HG02970 (cell line): ENCODE results near the gene SNX18.
"Not testable (repeated sequence)": the region's sequence is repeated elsewhere in the genome, so short reads cannot be mapped to it uniquely, and the experiment has no call there.

ENCODE experiments used
- ATAC-seq: cut with Tn5 transposase; IDR thresholded peaks from one replicate; pipeline ENCODE4 v1.9.1; 2021; ENCODE audit warnings: mild to moderate bottlenecking, moderate library complexity, moderate number of reproducible peaks; ENCODE audit not compliant: unreplicated experiment, low FRiP score

The SNX18 gene

GRCh38 chr5:54518818-54519508 is 1.4 kb downstream of the SNX18 start:
- ATAC-seq: no peak

- no peak for ATAC-seq
Observed at GRCh38 chr5:54519509-54519876, 1.9 kb downstream of the SNX18 start.

GRCh38 chr5:54520438-54520846 is 2.9 kb downstream of the SNX18 start:
- no peak for ATAC-seq

- no peak for ATAC-seq
Observed at GRCh38 chr5:54520940-54521339, 3.4 kb downstream of the SNX18 start.

DNA sequence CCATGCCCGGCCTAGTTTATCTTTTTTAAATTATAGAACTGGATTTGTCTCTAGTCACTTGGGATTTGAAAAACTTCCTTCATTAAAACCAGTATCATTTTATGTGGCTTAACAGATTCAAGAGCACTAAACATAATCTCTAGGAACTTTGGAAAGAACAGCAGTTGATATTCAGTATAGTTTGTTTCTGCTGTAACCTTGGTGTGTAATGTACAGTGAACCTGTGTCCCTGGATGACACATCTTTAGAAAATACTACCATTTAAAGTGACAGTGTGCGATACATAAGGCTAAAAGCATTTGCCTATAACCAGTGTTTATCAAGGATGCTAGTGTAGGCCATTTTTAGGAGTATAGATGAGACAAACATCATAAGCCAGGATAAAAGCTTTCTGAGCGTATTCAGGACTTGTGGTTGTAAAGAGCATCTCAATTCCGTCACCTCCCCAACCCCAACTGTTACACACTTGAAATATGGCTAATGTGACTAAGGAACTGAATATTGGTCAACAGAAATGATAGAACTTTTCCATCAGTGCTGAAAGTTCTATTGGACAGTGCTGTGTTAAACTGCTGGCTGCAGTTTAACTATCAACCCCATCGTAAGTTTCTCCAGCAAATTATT is 4.4 kb downstream of the SNX18 start:
- ATAC-seq: no peak

GRCh38 chr5:54523534-54523933 is 6.0 kb downstream of the SNX18 start:
- ATAC-seq: no peak

DNA sequence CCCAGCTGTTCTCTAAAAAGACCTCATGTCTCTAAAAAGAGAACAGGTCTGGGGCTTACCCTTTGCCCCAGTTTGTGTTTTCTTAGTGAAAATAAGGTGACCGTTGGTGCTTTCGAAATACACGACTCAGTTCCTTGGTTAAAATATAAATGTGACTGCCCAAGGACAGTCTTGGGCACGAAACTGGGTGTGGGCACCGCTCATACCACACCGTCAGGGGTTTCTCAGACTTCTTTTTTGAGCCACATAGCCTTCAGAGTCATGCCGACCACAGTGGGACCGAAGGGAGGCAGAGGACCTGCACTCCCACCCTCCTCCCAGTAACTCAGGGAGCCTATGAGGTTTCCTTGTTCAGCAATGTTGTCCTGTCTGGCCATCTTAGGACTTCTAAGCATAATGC is 6.5 kb downstream of the SNX18 start:
- no peak for ATAC-seq

DNA sequence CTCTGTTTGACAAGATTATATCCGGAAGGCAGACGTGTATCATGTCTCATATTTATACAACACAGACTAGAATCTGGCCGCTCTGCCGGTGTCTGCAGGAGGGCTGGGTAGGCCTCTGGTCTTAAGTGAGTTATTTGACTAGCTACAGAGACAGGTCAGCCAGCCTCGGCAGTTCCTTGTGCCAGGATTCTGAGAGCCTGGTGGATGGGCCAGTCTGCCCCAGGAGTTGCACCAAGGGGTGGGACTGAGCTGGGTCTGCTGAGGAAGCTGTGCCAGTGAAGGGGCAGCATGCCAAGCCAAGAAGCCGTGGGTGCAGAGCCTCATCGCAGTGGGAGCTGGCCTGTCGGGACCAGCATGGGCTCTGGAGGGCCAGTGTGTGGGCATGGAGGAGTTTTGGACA is 7.1 kb downstream of the SNX18 start:
- ATAC-seq: no peak

DNA sequence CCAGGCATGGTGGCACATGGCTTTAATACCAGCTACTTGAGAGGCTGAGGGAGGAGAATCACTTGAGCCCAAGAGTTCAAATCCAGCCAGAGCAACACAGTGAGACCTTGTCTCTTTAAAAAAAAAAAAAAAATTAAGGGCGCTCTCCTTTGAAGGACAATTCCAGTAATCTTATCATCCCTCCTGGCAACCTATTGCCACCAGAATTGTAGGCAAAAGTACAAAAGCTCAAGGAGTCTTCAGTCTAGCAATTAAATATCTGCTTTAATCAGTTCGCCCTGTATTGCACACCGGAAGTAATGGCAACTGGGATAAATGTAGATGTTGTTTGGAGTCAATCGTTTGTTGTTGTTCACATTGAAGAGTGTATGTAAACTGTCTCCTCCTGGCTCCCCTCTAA is 7.7 kb downstream of the SNX18 start:
- ATAC-seq: no peak

DNA sequence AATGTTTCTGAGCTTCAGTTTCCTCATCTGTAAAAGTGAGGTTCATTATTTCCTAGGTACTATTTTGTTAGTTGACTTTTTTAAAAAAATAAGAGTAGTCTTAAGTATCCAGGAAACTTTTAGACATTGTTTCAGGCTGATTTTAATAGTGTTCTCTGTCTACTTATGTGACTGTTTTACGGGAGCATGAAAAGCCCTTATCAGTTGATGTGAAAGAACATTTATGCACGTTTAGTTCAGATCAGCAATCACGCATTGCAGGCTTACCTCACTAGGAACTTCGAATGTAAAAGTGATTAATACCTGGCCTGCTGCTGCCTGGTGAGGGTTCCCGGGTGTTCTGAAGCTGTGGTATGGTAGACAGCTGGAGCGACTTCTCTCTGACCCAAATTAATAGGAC is 8.1 kb downstream of the SNX18 start:
- ATAC-seq: no peak

GRCh38 chr5:54526604-54527288 is 9.2 kb downstream of the SNX18 start:
- ATAC-seq: no peak

- no peak for ATAC-seq
Observed at GRCh38 chr5:54528633-54529209, 11.2 kb downstream of the SNX18 start.

- no peak for ATAC-seq
Observed at GRCh38 chr5:54529565-54529964, 12.0 kb downstream of the SNX18 start.

- ATAC-seq: no peak
Observed at GRCh38 chr5:54531546-54531945, 14.0 kb downstream of the SNX18 start.

DNA sequence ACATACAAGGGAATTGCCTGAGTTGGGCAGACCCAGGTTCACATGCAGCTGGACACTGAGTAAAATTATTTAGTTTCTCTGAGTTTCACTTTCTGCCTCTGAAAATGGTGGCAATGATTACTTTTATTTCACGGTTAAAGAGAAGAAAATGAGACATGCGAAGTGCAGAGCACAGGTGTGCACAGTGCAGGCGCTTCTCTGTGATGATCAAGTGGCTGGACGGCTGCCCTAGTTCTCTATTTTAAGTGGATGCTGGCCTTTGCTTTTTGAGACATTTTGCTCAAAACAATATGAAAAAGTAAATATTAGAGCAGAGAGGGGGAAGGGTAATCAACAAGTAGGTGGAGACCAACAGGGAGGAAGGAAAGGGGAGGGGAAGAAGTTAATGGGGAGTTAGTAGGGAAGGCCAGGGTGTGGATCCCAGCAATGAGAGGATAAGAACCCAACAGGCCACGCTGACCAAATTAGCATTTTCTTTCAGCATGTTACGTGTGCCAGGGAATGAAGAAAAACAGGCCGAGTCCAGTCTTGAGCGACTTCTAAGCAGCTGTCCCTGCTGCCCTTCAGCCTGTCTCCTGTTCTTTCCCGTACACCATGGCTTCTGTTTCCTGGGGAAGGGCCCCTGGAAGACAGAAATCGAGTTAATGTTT is 16.1 kb downstream of the SNX18 start:
- no peak for ATAC-seq

- ATAC-seq: no peak
Observed at GRCh38 chr5:54534191-54535004, 16.8 kb downstream of the SNX18 start.

GRCh38 chr5:54535149-54535844 is 17.7 kb downstream of the SNX18 start:
- no peak for ATAC-seq

DNA sequence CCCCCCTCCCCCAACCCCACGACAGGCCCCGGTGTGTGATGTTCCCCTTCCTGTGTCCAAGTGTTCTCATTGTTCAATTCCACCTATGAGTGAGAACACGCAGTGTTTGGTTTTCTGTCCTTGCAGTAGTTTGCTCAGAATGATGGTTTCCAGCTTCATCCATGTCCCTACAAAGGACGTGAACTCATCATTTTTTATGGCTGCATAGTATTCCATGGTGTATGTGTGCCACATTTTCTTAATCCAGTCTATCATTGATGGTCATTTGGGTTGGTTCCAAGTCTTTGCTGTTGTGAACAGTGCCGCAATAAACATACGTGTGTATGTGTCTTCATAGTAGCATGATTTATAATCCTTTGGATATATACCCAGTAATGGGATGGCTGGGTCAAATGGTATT is 18.8 kb downstream of the SNX18 start:
- not testable (repeated sequence) for ATAC-seq

DNA sequence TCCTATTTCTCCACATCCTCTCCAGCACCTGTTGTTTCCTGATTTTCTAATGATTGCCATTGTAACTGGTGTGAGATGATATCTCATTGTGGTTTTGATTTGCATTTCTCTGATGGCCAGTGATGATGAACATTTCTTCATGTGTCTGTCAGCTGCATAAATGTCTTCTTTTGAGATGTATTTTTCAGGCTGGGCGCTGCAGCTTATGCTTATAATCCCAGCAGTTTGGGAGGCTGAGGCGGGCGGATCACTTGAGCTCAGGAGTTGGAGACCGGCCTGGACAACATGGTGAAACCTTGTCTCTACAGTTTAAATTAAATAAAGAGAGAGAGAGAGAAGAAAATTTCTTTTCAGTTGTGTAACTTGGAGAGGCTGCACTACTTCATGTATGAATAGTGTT is 19.3 kb downstream of the SNX18 start:
- not testable (repeated sequence) for ATAC-seq

- no peak for ATAC-seq
Observed at GRCh38 chr5:54537725-54538124, 20.2 kb downstream of the SNX18 start.
